ENCODE data around the gene TRIM8. TPM values are rescaled to one million over a fixed set of nuclear protein-coding genes. Genes with fewer than 3 reads are reported as not detected.

Gene TRIM8
- total and polyA plus RNA-seq, 9 of the 15 experiments (the other 6 are each of a cell fraction or from before 2014, with no cell fraction given) = 1.7 to 26.0 (median 9.1) TPM

DNA sequence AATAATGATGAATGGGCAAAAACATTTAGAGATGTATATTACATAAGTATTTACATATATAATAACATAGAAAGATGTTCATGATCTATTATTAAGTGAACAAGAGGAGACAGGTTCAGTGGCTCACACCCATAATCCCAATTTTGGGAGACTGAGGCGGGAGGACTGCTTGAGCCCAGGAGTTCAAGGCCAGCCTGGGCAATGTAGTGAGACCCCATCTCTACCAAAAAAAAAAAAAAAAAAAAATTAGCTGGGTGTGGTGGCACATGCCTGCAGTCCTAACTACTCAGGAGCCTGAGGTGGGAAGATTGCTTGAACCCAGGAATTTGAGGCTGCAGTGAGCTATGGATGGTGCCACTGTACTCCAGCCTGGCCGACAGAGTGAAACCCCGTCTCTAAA is 57.5 kb downstream of the TRIM8 start:
- no peak overlapping the region for H2AFZ ChIP-seq (ENCODE audit: low read depth, low read length)
- H3K27ac ChIP-seq (ENCODE audit: extremely low read depth, low read depth, low read length) = no peak overlapping the region
- ChIA-PET CTCF (ENCODE audit: low intra/inter-chr PET ratio) (no interaction called here), POLR2A (interaction anchor here (1.8 kb wide), 1 partner anchor 8 kb away, joined by 8 read pairs; no protein-coding TSS in a partner anchor)
- in situ Hi-C loops (cut with MboI) = no loop called here
- H3K9me1 ChIP-seq (ENCODE audit: control insufficient read depth, insufficient read depth, low read length) = no peaks in the 10 kb centered on the region
- no peak for DNase-seq (ENCODE audit: extremely low read depth in 1 of 4, low spot score in 3 of 4)
- WGBS (ENCODE audit: insufficient coverage, low coverage, missing lambda C conversion rate) = 92% methylated on average over 3 of the region's 3 CpGs
- H3K9ac ChIP-seq (ENCODE audit: insufficient read depth in 1 of 2, low read depth in 2 of 2, low read length in 2 of 2) = no peak overlapping the region
- intact Hi-C loops (cut with micrococcal nuclease) = no loop called here
- no peak for ATAC-seq
- no TSS peak for BruUV-seq (replicated peaks)
- H3K4me1 ChIP-seq (replicated peaks in 1 of 2; ENCODE audit: control insufficient read depth in 2 of 2, insufficient read depth in 2 of 2, low read length in 2 of 2) = peaks cover 4 to 7% of the 10 kb centered on the region in 2 experiments; a peak in 2 of 5 replicates
- no peaks in the 10 kb centered on the region for H3K27me3 ChIP-seq (ENCODE audit: control insufficient read depth in 2 of 2, insufficient read depth in 2 of 2, low read length in 2 of 2)
- FAIRE-seq = no peak
- TF ChIP-seq ZFP1 (CRISPR knock-in tag; IDR thresholded peaks at IDR 0.05) (no peak), NCOA2 (IDR thresholded peaks at IDR 0.05; ENCODE audit: partially characterized antibody in 2 of 2) (no peak), ZNF316 (IDR thresholded peaks at IDR 0.05) (peak; percentile 36; the same call in 1 of the 2 replicates), ZNF121 (CRISPR knock-in tag; conservative IDR thresholded peaks at IDR 0.05) (peak; percentile 47; the same call in 1 of the 2 replicates)
- TF ChIP-seq, protein P1, sequence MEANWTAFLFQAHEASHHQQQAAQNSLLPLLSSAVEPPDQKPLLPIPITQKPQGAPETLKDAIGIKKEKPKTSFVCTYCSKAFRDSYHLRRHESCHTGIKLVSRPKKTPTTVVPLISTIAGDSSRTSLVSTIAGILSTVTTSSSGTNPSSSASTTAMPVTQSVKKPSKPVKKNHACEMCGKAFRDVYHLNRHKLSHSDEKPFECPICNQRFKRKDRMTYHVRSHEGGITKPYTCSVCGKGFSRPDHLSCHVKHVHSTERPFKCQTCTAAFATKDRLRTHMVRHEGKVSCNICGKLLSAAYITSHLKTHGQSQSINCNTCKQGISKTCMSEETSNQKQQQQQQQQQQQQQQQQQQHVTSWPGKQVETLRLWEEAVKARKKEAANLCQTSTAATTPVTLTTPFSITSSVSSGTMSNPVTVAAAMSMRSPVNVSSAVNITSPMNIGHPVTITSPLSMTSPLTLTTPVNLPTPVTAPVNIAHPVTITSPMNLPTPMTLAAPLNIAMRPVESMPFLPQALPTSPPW (CRISPR knock-in tag; IDR thresholded peaks at IDR 0.05) = no peak
- no peaks in the 10 kb centered on the region for H3K36me3 ChIP-seq (ENCODE audit: control insufficient read depth, insufficient read depth, low read length)
- H3K79me2 ChIP-seq (ENCODE audit: control insufficient read depth, insufficient read depth, low read length) = no peaks in the 10 kb centered on the region
- no peaks in the 10 kb centered on the region for H3K9me3 ChIP-seq (replicated peaks; ENCODE audit: control insufficient read depth, insufficient read depth, low read depth, low read length)
- no peaks in the 10 kb centered on the region for H4K20me1 ChIP-seq (replicated peaks; ENCODE audit: control insufficient read depth, insufficient read depth, low read length)
- H3K4me3 ChIP-seq = no peak overlapping the region
- no peak overlapping the region for H3K4me2 ChIP-seq (ENCODE audit: insufficient read depth, low read length)
